Measurements from ENCODE around the gene POLR3E. TPM values are rescaled to one million over a fixed set of nuclear protein-coding genes. Genes with fewer than 3 reads are reported as not detected.

POLR3E gene
- total RNA-seq, 1 donor from 2014 or later: 19.5 TPM

- Histone ChIP-seq H3K27ac (no peak overlapping the region), H3K9me3 (no peaks in the 10 kb centered on the region), H3K27me3 (no peaks in the 10 kb centered on the region), H3K36me3 (peaks cover 56 to 89% of the 10 kb centered on the region in 2 donors), H3K4me3 (no peak overlapping the region), H3K4me1 (peaks cover 0 to 4% of the 10 kb centered on the region in 2 donors)
- intact Hi-C loops (cut with DNase I): no loop called here
- DNase-seq (ENCODE audit: low spot score in 2 of 2): no peak
- no peak for TF ChIP-seq CTCF (IDR thresholded peaks at IDR 0.05)
Observed at GRCh38 chr16:22325598-22326368, 28.6 kb downstream of the POLR3E start.

- peaks cover 56 to 94% of the 10 kb centered on the region in 2 donors for H3K36me3 ChIP-seq
- H3K9me3 ChIP-seq: no peaks in the 10 kb centered on the region
- H3K27me3 ChIP-seq: no peaks in the 10 kb centered on the region
- TF ChIP-seq CTCF (IDR thresholded peaks at IDR 0.05): no peak
- no peak for DNase-seq (ENCODE audit: low spot score in 2 of 2)
- peaks cover 0 to 4% of the 10 kb centered on the region in 2 donors for H3K4me1 ChIP-seq
- intact Hi-C loops (cut with DNase I): no loop called here
- H3K4me3 ChIP-seq: no peak overlapping the region
- H3K27ac ChIP-seq: no peak overlapping the region
Observed at GRCh38 chr16:22326369-22326652, 29.1 kb downstream of the POLR3E start.

- no peak overlapping the region for H3K4me3 ChIP-seq
- DNase-seq (ENCODE audit: low spot score in 2 of 2): no peak
- no peaks in the 10 kb centered on the region for H3K9me3 ChIP-seq
- no peaks in the 10 kb centered on the region for H3K27me3 ChIP-seq
- no peak overlapping the region for H3K27ac ChIP-seq
- H3K36me3 ChIP-seq: peaks cover 57 to 96% of the 10 kb centered on the region in 2 donors
- H3K4me1 ChIP-seq: no peaks in the 10 kb centered on the region
- intact Hi-C loops (cut with DNase I): no loop called here
- no peak for TF ChIP-seq CTCF (IDR thresholded peaks at IDR 0.05)
Observed at GRCh38 chr16:22326771-22327445, 29.7 kb downstream of the POLR3E start.

GRCh38 chr16:22327446-22327775, 30.2 kb downstream of the POLR3E start:
- no peak overlapping the region for H3K4me3 ChIP-seq
- H3K9me3 ChIP-seq: no peaks in the 10 kb centered on the region
- no peak for TF ChIP-seq CTCF (IDR thresholded peaks at IDR 0.05)
- no peak for DNase-seq (ENCODE audit: low spot score in 2 of 2)
- H3K36me3 ChIP-seq: peaks cover 58 to 96% of the 10 kb centered on the region in 2 donors
- H3K27me3 ChIP-seq: no peaks in the 10 kb centered on the region
- no peak overlapping the region for H3K27ac ChIP-seq
- no peaks in the 10 kb centered on the region for H3K4me1 ChIP-seq
- intact Hi-C loops (cut with DNase I): no loop called here

GRCh38 chr16:22328081-22328725, 31.0 kb downstream of the POLR3E start:
- no peaks in the 10 kb centered on the region for H3K27me3 ChIP-seq
- no peaks in the 10 kb centered on the region for H3K4me1 ChIP-seq
- H3K27ac ChIP-seq: no peak overlapping the region
- no peaks in the 10 kb centered on the region for H3K9me3 ChIP-seq
- H3K4me3 ChIP-seq: no peak overlapping the region
- peaks cover 60 to 93% of the 10 kb centered on the region in 2 donors for H3K36me3 ChIP-seq
- no peak for TF ChIP-seq CTCF (IDR thresholded peaks at IDR 0.05)
- DNase-seq (ENCODE audit: low spot score in 2 of 2): no peak
- intact Hi-C loops (cut with DNase I): no loop called here

Measured in ascending aorta (tissue), 2 donors.